Activated T-helper 9 cell treated with anti-CD3 and anti-CD28 coated beads, Interleukin-2, amount 50 U/mL, for 16 hours (primary cell): ENCODE results near the gene HTT.

Source experiments
- DNase-seq: peaks from one replicate; pipeline ENCODE4 v3.0.0-alpha.2; 2020; ENCODE audit warnings: low read depth

Gene HTT

DNA sequence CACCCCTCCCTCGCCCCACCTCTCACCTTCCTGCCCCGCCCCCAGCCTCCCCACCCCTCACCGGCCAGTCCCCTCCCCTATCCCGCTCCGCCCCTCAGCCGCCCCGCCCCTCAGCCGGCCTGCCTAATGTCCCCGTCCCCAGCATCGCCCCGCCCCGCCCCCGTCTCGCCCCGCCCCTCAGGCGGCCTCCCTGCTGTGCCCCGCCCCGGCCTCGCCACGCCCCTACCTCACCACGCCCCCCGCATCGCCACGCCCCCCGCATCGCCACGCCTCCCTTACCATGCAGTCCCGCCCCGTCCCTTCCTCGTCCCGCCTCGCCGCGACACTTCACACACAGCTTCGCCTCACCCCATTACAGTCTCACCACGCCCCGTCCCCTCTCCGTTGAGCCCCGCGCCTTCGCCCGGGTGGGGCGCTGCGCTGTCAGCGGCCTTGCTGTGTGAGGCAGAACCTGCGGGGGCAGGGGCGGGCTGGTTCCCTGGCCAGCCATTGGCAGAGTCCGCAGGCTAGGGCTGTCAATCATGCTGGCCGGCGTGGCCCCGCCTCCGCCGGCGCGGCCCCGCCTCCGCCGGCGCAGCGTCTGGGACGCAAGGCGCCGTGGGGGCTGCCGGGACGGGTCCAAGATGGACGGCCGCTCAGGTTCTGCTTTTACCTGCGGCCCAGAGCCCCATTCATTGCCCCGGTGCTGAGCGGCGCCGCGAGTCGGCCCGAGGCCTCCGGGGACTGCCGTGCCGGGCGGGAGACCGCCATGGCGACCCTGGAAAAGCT lies at the start of gene HTT, which contains the start of gene HTT-AS:
HTT (plus strand) TSS at position 604 of the 768 bp plus-strand sequence; CDS start at position 749, 145 bp downstream.
HTT-AS (minus strand) TSS at position 461 of the 768 bp plus-strand sequence.
- peak; percentile 93 for DNase-seq

DNA sequence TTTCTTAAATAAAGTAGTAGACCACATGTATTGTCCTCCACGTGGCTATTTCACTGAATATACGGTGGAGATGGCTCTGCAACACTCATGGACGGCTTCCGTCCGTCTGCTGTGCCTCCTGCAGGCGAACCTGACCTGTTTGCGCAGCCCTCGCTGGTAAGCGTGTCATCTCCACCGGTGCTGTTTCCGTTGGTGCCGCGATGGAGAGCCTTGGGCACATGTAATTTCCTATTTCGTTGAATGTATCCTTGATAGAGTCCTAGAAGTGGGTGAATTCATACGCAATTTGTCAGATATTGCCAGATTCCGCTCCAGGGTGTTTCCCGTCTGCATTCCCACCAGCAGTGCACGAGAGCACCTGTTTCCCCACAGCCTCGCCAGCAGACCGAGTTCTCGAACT lies 48.6 kb upstream of the HTT start:
- DNase-seq, result no peak

DNA sequence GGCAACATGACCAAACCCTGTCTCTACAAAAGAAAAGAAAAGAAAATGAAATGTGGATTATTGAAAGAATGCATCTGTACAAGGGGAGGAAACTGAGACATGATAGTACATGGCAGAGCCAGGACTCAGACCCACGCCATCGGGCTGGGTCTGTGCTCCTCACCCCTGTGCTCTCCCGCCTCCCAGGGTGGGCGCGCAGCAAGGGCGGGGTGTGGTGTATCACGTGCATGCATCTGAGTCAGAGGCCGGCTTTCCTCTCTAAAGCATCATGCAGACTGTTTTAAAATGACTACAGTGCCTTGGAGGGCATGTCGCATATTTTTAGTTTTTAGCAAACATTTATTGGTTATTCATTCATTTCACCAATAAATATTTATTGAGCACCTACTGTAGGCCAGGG lies 47.9 kb upstream of the HTT start:
- DNase-seq, result no peak

DNA sequence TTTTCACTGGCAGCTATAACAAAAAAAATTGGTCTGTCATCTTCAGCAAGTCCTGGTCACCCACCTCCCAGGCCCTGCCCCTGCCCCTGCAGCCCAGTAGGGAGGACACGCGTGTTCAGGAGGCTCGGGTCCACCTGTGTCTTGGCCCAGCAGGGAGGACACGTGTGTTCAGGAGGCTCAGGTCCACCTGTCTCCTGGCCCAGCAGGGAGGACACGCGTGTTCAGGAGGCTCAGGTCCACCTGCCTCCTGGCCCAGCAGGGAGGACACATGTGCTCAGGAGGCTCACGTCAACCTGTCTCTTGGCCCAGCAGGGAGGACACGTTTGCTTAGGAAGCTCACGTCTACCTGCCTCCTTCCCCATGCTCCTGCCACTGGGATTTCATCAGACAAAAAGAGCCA lies 45.0 kb upstream of the HTT start:
- DNase-seq, result no peak

DNA sequence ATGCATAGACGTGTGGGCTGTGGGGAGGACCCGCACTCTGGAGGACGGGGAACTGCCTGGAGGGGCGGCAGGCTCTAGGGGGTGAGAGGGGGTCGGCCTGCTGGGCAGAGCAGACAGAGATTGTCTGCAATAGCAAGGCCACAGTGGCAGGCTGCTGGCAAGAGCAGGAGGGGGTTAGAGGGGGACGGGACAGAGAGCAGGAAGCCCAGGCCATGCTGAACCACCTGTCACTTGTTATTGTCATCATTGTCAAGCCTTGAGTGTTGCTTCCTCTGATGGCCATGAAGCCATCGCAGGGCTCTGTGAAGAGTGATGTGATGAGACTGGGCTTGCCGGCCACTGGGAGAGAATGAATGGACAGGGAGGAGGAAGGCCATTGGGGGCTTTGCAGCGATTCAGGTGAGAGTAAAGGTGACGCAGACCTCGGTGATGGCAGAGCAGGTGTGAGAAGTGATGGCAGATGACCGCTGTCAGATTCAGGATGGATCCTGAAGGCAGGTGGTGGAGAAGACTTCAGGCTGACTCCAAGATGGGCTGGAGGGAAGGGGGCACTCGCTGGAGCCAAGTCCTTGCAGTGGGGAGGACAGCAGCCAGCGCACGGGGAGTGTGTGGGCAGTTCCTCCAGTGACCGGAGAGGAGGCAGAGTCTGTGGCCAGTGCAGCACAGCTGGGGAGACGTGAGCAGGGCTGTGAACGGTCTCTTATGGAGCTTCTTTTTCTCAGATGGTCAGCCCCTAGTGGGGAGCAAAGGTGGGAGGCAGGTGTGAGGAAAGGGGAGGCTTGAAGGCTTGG lies 43.7 kb upstream of the HTT start:
- no peak for DNase-seq

DNA sequence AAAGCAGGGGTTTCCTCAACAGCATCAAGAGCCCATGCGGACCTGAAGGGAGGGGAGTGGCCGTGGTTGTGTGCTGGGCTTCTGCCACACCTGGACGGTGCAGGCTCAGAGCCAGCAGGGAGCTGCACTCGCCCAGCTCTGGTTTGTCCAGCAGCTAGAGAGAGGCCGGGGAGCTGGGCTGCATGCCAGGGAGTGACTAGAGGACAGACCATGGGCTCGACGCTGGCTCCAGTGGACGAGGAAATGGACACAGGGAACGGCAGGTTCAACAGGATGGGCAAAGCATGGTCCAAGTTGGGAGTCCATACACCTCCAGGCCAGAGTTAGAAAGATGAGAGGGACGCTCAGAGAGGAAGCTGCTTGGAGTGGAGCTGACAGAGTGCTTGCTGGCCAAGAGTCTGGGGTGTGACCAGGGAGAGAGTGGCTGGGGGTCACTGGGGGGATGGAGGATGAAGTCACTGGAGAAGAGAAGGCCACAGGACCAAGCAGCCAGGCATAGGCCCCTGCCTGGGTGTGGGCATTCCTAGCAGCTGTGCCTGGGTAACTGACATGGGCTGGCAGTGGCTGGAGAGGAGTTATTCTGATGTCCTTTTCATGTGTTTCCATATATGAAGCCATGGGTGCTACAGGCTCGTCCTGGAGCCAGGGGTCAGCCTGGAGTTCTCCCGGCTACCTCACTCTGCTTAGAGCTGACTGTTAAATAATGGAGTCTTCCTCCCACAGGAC lies 43.0 kb upstream of the HTT start:
- no peak for DNase-seq

DNA sequence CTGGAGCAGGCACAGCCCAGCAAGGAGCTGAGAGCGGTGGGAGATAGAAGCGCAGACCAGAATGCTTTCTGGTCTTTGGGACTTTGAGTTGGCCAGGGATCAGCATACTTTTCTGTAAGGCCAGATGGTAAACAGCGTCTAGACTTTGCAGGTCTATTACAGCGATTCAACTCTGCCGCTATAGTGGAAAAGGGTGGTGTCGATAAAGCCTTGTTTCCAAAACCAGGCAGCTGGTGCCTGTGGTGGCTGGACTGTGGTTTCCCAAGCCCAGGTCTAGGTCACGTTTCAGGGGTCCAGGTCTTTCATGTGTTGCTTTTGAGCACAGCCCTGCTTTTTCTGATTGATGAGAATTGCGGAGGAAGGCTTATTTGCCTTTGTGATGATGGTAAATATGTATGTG lies 40.2 kb upstream of the HTT start:
- DNase-seq, result no peak

DNA sequence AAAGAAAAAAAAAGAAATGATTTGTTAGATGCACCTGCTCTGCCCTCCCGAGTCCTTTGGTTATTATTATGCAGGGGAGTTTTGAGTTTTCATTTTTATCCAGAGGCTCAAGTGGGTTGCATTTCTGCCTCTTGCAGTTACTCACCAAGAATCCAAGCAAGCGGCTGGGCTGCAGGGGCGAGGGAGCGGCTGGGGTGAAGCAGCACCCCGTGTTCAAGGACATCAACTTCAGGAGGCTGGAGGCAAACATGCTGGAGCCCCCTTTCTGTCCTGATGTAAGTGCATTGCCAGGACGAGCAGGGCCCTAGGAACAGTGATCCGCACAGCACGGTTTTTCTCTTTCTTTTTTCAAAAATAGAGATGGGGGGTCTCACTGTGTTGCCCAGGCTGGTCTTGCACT lies 39.2 kb upstream of the HTT start:
- DNase-seq, result no peak

DNA sequence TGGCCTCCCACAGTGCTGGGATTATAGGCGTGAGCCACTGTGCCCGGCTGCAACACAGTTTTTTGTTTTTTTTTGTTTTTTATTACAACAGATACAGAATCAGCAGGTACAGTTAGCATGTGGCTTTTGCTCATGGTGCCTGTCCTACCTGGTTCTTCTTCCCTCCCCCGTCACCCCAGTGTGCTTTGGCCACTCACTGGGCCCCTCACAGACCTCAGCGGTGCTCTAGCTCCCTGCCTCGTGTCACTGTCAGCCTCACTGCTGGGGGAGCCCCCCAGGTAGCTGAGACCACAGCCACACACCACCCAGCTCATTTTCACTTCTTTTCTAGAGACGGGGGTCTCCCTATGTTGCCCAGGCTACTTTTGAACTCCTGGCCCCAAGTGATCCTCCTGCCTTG lies 38.8 kb upstream of the HTT start:
- DNase-seq, result no peak

DNA sequence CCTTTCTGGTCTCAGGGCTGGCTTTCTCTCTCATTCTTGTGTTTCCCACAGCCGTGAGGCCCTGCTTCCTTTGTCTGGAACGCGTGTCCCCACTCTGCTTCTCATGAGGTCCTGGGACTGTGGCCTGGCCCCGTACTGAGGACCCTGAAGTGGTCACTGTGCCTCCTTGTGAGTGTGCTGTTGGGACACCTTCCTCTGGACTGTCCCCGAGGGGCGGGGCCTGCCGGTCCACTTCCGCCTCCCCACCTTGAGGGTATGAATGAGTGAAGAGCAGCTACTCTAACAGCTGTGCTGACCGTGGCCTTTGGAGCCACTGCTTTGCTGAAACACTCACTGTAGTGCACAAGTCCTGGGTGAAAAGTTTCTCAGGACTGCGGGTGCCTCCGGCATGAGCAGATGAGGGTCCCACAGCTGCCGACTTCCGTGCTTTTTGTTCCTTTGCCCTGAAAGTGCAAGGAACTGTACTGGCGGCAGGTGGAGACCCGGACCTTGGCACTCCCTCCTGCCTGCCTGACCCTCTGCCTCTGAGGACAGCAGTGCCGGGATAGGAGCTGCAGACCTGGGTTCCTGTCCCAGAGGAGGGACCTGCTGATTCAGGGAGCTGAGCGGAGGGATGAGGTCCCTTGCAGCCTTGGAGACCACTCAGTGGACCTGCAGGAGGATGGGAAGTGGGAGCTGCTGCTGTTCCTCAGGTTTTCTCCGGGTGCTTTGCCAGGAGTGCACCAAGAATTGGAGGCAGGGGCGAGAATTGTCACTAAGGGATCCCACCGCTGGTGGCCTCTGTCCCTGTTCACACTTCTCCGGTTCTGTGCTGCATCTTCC lies 38.1 kb upstream of the HTT start:
- DNase-seq, result no peak

DNA sequence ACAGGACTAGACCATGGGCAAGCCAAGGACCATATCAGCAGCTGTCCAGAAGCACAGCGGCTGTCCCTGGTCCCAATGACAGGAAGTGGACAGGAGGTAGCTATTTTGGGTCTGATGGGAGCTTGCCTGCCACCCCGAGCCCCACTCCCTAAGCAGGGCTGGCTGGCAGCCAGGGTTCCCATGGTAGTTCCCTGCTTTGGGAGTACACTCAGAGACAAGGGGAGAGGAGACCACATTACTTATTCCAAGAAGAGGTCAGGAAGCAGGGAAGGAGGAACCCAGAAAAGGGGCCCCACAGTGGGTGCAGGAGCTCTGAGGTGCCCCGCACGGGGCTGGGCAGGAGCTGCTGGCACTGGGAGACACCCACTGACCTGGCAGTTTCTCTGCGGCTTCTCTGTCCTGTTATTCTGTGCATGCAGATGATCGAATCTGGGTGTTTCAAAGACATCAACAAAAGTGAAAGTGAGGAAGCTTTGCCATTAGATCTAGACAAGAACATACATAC lies 36.5 kb upstream of the HTT start:
- no peak for DNase-seq

DNA sequence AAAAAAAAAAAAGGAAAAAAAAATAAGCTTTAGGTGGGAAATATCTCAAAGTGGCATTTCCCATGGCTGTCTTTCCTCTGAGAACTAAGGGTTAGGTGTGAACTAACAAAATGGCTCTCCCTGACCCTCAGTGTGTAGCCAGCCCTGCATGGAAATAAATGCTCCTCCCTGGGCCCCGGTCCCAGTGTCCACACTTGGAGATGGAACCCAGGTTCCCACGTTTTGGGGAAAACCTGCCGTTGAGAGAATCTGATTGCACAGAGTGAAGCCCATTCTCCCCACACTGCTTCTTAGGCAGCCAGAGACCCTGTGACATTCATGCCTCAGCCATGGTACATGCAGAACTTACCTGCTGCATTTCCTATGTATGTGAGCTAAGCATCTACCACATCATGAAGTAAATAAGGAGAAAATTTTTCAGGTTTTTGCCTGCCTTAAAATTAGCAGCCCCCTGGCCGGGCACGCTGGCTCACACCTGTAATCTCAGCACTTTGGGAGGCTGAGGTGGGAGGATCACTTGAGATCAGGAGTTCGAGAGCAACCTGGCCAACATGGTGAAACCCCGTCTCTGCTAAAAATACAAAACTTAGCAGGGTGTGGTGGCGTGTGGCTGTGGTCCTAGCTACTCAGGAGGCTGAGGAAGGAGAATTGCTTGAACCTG lies 34.6 kb upstream of the HTT start:
- DNase-seq, result no peak

DNA sequence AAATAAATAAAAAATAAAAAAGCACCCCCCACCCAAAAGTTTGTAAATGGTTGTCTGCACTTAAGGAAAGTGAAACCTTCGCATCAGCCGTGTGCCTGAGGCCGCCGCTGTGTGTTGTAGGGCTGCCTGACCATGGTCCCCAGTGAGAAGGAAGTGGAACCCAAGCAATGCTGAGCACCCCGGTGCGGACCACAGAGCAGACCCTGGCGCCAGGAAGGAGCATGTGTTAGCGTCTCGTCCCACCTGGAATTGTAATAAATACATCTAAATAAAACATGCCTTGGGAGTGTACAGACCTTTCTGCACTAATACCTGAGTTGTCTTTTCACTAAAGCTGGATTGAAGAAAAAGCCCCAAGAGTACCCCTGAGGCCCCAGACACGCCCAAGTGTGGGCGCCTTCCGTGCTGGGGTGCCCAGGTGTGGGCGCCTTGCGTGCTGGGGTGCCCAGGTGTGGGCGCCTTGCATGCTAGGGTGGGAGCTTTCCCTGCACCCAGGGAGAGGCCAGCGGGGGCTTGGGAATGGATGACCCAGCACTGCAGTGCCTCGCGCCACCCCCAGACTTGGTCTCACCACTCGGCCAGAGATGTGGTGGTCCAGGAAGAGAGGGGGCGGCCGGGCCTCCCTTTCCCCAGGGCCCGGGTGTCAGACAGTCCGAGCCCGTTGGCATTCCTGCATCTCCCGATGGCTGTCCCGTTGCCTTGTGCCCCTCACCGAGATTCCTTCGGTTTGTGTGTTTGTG lies 33.9 kb upstream of the HTT start:
- no peak for DNase-seq

DNA sequence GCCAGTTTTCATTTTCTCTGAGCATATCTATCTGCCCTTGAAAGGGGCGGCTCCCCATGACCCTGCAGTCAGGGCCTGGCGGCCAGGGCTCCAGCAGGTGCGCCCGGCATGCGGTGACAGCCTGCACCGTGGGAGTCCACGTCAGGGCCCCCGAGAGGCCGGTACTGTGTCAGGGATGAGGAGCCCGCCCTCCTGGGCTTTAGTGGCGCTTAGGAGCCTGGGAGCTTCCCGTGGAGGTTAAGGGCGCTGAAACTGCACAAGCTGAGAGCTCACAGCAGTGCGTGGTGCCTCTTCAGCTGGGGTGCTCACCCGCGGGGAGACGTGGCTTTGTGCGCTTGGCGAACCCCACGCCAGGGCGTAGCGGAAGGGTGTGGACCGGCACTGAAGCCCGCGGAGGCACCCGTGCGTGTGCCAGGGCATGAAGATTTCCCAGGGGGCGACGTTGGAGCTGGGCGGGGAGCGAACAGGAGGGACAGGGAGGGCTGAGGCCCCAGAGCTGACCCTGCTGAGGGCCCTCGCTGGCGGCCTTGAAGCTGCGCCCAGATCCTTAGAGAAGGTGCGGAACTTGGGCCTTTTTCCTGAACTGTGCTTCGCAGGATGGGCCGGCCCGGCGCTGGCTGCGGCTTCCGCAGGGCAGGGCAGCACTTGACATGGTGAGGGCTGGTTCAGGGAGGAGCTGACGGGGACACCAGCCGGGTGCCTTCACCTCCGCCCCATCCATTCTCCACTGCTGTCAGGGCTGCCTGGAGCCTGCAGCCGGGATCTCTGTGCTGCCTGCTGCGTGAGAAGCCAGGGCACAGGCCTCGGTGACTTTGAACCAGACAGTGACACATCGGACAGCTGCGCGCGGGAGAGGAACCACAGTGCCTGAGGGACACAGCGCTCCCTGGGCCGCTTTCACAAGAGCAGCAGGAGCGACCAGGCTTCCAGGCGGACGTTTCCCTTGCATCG lies 33.0 kb upstream of the HTT start:
- peak; percentile 14 for DNase-seq

DNA sequence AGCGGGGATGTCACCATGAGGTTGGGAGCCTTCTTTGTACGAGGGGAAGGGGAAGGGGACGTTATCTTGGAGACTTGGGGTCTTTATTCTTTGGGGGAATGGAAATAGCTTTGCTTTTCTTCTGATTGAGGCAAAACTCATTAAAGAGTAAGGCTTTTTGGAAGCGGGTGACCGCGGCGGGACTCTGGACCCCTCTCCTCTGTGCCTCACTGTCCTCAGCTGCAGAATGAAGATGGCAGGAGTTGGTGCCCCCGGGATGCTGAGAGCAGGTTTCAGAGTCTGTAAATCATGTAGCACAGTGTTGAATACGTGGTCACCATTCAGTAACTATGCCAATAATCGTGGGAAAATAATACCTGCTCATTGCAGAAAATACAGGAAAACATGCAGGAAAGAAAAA lies 32.3 kb upstream of the HTT start:
- DNase-seq, result no peak

DNA sequence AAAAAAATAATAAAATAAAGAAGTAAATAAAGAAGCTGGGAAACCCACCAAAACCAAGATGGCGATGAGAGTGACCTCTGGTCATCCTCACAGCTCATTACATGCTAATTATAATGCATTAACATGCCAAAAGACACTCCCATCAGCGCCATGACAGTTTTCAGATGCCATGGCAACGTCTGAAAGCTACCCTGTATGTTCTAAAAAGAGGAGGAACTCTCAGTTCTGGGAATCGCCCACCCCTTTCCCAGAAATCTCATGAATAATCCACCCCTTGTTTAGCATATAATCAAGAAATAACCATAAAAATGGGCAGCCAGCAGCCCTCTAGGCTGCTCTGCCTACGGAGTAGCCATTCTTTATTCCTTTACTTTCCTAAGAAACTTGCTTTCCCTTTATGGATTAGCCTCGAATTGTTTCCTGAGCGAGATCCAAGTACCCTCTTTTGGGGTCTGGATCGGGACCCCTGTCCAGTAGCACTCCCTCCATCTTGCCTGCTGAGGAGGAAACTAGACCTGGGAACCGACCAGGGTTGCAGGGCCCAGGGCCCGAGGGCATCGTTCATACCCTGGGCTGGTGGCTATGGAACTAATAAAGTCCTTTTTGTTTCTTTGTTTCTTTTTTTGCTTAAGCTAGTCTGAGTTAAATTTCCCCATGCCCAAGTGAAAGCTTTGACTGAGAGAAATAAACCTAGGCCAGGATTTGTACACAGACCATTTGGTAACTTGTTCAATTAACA lies 31.0 kb upstream of the HTT start:
- no peak for DNase-seq

DNA sequence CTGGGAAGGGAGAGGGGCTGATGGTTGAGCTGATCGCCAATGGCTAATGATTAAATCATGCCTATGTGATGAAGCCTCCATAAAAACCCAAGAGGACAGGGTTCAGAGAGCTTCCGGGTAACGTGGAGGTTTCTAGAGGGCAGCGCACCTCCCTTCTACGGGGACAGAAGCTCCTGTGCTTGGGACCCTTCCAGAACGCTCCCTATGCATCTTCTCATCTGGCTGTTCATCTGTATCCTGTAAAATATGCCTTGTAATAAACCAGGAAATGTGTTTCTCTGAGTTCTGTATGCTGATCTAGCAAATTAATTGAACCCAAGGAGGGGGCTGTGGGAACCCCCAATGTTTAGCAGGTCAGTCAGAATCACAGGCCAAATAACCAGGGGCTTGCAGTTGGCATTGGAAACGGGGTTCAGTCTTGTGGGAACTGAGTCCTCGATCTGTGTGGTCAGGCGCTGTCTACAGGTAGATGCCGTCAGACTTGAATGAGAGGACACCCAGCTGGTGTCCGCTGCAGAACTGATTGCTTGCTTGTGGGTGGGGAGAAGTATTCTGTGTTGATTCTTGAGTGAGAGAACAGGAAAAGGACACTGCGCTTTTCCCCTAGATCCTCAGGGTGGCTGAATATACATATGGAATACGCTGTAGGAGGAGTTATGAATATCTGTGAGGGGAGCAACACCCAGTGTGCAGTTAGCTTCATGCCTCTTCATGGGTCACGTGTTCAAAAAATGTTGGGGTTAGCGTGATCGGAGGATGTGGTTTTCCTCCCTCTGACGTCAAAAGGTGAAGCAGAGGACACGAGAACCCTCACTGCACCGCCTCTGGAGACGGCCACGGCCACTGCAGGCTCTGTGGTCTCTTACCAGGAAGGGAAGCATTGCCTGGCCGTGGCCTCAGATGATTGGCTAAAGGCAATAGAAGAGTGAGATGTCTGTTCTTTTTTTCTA lies 29.3 kb upstream of the HTT start:
- DNase-seq, result peak; percentile 48
